Measurements from ENCODE around the gene MMP7.
A peak's percentile ranks its signal among the peaks of the same experiment; 100 is the strongest.

MMP7 gene

DNA sequence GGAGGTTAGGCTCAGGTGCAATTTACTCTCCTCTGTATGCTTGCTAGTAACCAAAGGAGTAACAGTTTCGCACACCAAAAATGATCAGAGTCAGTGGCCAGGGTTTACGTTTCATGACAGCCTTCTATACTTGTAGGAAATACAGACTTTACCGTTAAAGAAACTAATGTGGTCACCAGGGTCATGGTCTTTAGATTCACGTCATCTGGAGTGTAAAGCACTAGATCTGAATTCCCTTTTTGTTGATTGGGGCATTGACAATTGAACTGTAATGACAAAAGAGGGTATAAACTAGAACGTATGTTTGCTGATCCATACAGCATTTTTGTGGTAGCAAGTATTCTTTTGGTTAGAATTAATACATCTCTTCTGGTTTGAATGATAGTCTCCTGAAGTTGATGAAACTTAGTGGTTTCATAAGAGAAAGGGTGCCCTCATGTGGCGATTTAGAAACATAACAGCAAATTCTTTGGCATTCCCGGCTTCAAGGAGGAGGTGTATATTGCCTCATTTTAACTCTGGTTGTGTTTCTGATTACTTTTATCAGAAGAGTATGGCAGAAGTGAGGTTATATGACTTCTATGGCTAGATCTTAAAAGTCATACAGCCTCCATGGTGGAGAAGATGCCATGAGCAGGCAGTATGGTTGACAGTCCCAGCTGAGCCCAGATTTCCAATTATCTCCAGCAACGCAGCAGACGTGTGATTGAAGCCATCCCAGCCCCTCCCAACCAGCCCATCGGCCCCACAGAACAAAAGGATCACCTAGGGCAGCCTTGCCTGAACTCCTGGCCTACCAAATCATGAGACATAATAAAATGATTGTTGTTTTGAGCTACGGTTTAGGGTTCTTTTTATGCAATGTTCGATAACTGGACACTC, 35.1 kb downstream of the MMP7 start:
- DNase-seq (ENCODE audit: low read depth), result peak; percentile 81

DNA sequence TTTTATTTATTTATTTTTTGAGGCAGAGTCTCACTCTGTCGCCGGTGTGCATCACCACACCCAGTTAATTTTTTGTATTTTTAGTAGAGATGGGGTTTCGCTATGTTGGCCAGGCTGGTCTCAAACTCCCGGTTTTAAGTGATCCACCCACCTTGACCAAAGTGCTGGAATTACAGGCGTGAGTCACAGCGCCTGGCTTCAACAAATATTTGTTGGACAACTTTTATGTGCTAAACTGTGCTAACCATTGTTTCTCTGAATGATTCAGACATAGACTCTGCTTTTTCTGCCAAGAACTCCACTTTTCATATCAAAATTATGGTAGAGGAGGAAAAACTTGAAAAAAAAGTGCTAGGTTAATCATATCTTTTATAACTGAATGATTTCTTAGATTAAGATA, 36.3 kb downstream of the MMP7 start:
- peak; percentile 14 for DNase-seq (ENCODE audit: low read depth)

DNA sequence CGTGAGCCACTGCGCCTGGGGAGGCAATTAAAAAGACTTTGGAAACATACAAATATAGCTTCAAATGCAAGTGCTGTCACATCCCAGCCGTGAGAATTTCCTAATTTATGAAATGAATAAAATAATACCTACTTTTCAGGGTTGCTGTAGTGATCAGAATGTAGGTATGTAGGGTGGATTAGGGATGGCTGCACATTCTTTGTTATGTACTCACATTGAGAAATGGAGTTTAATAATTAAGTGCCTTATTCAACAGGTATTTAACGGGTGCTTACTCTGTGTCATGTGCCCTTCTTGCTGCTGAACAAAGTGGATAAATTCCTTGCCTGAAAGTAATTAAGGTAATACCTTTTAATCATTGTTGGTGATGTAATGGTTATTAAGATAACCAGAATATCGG, 37.0 kb downstream of the MMP7 start:
- no peak for DNase-seq (ENCODE audit: low read depth)

DNA sequence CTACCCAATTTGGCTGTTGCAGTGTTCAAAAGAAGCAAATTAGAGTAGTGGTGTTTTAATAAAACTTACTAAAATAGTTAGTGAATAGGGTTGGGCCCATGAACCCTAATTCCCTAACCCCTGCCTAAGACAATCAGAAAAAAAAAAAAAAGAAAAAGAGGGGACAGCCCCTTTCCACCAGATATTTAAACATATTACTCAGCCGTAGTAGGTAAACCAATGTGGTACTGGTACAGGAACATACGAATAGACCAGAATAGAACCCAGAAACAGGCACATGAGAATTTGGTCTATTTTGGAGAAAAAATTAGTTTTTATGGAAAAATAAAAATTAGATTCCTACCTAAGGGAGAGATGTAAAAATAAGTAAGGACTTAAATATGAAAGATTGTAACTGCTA, 38.6 kb downstream of the MMP7 start:
- DNase-seq (ENCODE audit: low read depth), result no peak

DNA sequence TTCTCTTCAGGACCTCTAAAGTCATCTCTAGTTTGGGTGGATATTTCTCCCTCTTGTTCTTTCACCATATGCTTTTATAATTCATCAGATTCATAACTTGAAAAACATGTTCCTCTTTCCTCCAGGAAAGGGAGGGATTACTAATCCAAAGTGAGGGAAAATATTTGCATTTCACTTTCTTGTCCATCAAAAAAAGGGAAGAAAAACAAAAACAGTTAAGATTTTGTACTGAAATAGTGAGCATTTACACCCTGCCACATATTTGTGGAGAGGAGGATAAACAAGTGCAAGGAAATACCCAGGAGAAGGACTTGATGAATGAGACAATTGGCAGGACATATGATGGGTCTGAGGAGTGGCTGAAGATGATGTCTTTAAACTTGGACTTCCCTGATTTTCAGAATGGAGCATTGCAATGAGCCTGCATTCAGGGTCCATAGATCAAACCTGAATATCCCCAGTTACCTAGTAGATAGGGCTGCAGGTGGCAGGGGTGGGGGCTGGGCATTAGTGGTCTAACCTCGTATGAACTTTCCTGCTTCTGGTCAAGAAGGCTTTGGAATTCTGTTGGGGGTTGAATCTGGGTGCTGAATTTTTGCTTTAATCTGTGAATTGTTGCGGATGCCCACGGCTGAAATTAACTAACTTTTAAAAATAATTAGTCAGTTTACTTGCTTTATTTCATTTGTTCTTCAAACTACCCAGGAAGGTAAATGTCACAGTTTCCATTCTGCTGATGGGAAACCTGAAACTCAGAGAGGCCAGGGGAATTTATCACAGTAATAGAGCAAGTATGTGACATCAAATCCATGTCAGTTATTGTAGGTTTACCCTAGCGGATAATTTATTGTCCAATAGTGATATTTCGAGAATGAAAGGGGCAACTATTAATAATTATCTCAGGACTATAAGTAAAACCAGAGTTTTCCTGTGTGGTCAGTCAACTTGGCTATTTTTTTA, 41.1 kb downstream of the MMP7 start:
- no peak for DNase-seq (ENCODE audit: low read depth)

DNA sequence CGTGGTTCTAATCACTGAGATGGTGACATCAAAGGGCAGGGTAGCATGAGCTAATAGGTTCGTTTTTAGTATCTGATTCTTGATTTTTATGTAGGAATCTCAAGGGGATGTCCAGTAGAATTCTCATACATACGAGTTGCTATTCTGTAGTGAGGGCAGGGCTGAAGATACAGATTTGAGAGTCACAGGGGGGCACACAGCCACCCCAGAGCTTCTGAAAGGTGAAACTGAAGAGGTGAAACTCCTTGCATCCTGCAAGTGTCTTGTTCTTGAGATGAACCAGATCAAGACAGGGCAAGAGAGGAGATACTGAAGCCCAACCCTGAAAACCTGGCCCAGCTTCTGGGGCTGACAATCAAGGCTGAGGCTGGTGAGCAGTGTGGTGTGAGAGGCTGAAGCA, 42.3 kb downstream of the MMP7 start:
- no peak for DNase-seq (ENCODE audit: low read depth)

DNA sequence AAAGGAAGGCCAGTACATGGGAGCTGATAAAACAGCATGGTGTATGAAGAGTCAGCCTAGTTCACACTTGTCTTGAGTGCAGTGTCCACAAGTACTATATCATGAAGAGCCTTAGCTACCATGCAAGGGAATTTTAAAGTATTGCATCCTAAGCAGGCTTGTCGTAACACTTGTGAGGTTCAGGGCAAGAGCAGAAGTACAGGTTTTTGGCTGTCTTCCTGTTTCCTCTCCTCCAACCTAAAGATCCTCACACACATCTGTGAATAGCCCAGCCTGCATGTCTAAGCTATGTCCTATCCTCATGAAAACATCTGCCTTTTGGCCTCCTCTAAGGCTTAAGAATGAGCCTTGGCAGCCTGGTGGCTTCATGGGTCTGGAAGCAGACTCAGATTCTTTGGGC, 43.3 kb downstream of the MMP7 start:
- peak; percentile 5 for DNase-seq (ENCODE audit: low read depth)

DNA sequence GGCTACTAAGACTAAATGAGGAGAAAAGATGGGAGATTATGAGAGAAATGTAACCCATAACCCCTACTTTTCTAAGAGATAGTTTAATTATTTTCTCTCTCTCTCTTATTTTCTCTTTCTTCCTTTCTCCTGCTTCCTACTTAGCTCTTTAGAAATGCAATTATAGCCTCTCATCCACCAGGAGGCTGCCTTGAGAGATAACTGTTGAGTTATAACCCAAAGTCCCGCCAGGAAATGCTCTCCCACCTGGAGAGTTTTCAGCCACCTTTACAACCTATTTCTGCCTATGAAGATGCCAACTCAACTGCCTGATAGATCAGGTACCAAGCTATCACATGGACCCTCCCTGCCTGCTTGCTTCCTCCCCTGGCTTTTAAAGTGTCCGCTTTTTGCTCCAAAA, 44.0 kb downstream of the MMP7 start:
- DNase-seq (ENCODE audit: low read depth), result no peak

DNA sequence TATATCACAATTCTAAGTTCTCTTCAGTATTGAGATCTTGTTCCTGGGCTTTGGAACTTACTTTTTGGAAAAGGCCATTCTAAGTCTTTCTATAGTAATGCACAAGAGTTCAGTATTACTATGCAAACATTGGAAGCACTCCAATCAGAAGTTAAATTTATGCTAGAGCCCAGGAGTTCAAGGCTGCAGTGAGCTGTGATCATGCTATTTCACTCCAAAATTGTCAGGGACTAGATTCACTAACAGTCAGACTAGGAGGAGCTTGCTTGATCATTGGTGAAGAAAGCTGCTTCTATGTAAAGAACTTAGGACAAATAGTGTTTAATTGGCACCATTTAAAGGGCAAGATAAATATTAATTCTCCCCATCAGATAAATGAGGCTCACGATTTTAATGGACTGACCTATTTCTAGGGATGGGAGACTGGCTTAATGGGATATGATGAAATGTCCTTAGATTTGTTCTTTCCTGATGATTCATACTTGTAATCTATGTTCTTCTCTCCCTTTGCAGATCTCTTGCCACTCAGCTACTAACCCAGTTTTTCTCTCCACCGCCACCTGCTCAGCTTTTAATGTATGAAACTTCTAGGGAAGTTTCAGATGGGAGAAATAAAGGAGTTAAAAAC, 45.3 kb downstream of the MMP7 start:
- DNase-seq (ENCODE audit: low read depth), result no peak

DNA sequence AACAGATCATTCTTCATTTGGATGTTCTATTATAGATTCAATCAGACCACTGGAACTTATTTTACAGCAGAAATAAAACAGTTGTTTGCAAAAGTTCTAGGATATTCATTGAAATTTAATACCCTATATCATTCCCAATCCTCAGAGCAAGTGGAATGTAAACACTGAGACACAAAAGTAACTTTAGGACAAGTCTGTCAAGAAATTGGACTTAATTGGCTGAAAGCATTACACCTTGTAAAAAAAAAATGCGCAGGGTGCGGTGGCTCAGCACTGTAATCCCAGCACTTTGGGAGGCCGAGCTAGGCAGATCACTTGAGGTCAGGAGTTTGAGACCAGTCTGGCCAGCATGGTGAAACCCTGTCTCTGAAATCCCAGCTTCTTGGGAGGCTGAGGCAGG, 48.1 kb downstream of the MMP7 start:
- DNase-seq (ENCODE audit: low read depth), result no peak

DNA sequence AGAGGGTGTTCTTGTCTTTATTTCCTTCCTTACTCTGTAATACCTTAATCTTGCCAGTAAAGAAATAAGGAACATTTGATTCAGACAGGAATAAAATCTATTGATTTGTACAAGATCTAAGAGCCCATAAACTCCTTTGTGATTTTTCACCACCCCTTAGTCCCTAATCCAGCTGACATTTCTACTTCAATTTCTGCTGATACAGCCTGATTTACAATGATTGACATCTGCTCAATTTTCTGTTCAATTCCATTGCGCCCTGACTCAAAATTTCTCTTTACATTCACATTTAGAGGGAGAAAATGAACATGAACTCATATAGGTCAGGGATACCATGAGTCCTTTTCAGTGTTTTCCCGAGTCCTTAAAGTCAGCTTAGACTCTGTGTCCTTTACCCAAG, 50.8 kb downstream of the MMP7 start:
- DNase-seq (ENCODE audit: low read depth), result no peak

DNA sequence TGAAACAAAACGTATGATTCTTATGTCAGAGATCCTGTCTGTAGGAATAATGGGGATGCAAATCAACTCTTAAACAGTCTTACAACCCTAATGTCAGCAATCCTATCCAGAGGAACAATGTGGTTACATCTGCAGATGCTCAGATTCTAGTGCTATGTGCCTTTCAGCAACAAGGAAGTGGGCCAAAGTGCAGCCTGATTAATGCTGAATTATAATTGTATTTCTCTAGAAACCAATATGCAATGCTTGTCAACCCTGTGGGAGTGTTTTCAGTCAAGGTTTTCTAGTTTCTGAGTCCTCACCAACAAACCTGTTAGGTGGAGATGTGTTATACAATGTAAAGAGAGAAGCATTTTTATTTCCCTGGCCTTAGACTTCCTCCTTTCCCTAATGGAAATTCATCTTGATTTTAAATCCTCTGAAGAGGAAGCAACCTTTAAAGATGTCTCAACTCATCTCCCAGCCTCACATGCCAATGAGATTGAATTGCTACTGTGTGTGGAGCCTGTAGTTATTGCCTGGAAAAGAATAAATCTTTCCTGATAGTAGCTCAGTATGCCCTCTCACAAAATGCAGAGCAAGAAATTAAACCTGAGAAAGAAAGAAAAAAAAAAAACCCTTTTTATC, 51.8 kb downstream of the MMP7 start:
- DNase-seq (ENCODE audit: low read depth), result no peak

DNA sequence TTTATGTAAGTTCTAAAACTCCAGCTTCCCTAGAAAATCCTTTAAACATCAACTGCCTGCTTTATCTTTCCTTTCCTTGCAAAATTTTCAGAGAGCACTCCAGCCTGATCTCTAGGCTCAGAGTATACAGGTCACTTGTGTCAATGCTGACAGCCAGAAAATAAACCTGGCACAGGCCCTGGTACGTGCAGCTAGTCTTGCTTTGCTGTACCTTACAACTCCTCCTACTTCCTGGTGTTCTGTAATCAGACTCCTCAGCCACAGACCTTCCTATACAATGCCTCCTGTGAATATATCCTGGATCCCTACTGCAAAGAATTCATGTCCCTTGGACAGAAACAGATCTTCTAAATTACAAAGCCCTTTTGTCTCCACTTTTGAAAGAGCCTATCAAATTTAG, 53.7 kb downstream of the MMP7 start:
- no peak for DNase-seq (ENCODE audit: low read depth)

DNA sequence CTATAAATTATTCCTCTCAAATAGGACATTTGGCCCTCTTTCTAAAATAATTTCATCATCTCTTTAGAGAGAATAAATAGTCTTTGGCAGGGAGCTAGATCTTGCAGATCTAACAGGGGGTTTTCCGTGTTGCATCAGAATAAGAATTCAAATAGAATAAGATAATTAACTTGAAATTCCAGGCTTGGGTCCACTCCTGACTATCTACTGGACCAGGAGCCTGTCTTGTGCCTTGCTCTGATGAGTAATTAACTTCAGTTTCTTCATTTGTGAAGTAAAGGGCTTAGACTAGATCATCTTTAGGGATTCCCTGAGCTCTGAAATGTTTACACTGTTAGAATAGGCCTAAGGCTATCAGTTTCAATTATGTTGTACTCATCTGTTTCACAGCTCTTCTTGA, 54.5 kb downstream of the MMP7 start:
- DNase-seq (ENCODE audit: low read depth), result peak; percentile 40

DNA sequence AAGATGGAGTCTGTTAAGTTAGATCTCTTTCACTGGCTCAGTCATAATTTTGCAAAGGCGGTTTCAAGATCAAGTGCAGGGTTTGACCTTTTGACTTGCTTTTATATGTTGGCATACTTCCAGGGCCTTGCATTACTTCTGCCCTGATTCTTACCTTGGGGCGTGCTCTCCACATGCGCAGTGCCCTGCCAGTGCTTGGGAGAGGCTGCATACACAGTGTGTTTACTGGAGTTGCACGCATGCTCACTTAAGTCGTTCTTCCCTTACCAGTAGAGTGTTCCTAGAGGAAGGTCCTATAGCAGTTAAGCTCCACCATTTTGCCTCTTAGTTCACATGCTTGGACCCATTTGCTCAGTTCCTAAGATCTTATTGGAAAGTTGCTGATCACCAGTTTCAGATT, 57.0 kb downstream of the MMP7 start:
- DNase-seq (ENCODE audit: low read depth), result no peak

DNA sequence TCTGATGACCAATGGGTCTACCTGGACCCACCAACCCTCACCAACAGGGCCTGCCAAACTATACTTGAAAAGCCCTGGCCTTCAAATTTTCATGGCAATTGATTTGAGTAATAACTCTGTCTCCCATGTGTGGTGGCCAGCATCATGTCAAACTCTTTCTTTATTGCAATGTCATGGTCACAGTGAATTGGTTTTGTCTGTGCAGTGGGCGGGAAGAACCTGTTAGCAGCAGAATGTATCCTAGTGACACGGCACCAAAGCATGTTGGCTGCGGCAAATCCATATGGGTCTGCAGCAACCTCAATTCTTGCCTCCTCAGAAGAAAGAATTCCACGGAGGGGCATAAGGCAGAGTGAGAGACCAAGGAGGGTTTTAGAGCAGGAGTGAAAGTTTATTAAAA, 58.4 kb downstream of the MMP7 start:
- DNase-seq (ENCODE audit: low read depth), result no peak

DNA sequence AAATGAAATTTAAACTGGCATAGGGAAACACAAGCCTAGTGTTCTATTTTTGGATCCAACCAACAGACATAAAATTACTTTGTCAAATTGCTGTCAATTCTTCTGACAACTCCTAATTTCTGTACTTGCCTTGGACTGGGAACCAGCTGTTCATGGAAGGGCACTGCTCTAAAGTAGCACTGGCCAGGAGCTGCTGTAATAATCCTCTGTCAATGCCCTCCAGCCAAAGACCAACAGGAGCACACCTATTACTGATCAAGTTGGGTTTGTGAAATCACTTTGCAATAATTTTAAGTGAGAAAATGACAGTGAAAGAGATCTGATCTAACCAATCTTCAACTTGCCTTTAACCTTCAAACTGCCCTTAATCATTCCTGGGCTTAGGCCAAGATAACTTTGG, 59.1 kb downstream of the MMP7 start:
- DNase-seq (ENCODE audit: low read depth), result no peak
